Smooth muscle cell (in vitro differentiated cells): ENCODE measurements around the gene BCLAF1. TPM values are rescaled to one million over a fixed set of nuclear protein-coding genes. Genes with fewer than 3 reads are reported as not detected.
A peak's percentile ranks its signal among the peaks of the same experiment; 100 is the strongest.

Experiments used
- DNase-seq: peaks from one replicate; lab custom pipeline; 2025; ENCODE audit not compliant: unreplicated experiment; lab: John Stamatoyannopoulos, UW
- H2AFZ ChIP-seq: fragments of 200-600 bp; sonication (generic); 2 replicates; pipeline ENCODE4 v1.6.0; 2016; ENCODE audit warnings: antibody characterized with exemption, low read depth, mild to moderate bottlenecking
- H3F3A ChIP-seq: fragments of 200-600 bp; sonication (generic); 2 replicates; pipeline ENCODE4 v1.6.0; 2017; ENCODE audit warnings: antibody characterized with exemption, low read depth
- H3K27ac ChIP-seq: fragments of 200-600 bp; sonication (generic); 2 replicates; pipeline ENCODE4 v1.5.1; 2016; ENCODE audit warnings: low read depth, mild to moderate bottlenecking
- H3K27me3 ChIP-seq: fragments of 200-600 bp; sonication (generic); 2 replicates; pipeline ENCODE4 v1.6.1; 2016; ENCODE audit warnings: low read depth, mild to moderate bottlenecking
- H3K36me3 ChIP-seq: fragments of 200-600 bp; sonication (generic); 2 replicates; pipeline ENCODE4 v1.5.1; 2016; ENCODE audit warnings: low read depth
- H3K4me1 ChIP-seq: fragments of 200-600 bp; sonication (generic); 2 replicates; pipeline ENCODE4 v1.5.1; 2016; ENCODE audit warnings: low read depth
- H3K4me2 ChIP-seq: fragments of 200-600 bp; sonication (generic); 2 replicates; pipeline ENCODE4 v1.6.0; 2016; ENCODE audit warnings: mild to moderate bottlenecking
- H3K4me3 ChIP-seq: fragments of 200-600 bp; sonication (generic); 2 replicates; pipeline ENCODE4 v1.5.1; 2016; ENCODE audit warnings: mild to moderate bottlenecking
- H3K79me2 ChIP-seq: fragments of 200-600 bp; sonication (generic); 2 replicates; pipeline ENCODE4 v1.6.0; 2016; ENCODE audit warnings: low read depth, mild to moderate bottlenecking
- H3K9ac ChIP-seq: fragments of 200-600 bp; sonication (generic); 2 replicates; pipeline ENCODE4 v1.6.0; 2016; ENCODE audit warnings: low read depth
- H3K9me3 ChIP-seq: fragments of 200-600 bp; sonication (generic); replicated peaks from 2 replicates; pipeline ENCODE4 v1.5.1; 2016; ENCODE audit warnings: low read depth
- H4K20me1 ChIP-seq: fragments of 200-600 bp; sonication (generic); 2 replicates; pipeline ENCODE4 v1.6.0; 2016; ENCODE audit warnings: low read depth
- CTCF ChIP-seq: fragments of 200-600 bp; sonication (generic); IDR thresholded peaks from 2 replicates; pipeline ENCODE4 v1.5.1; 2017; ENCODE audit warnings: borderline replicate concordance, mild to moderate bottlenecking, antibody characterized with exemption; ENCODE audit not compliant: insufficient read depth, poor library complexity, severe bottlenecking
- WGBS: methylation state at CpG from one replicate; pipeline ENCODE4 v1.1.7; 2016; ENCODE audit warnings: low lambda C conversion rate; 5-methylcytosine and 5-hydroxymethylcytosine counted together
- polyA plus RNA-seq: library from polyadenylated mRNA; unstranded; fragments of >200 nt; fragmentation: Nextera tagmentation; extraction: Ambion mirVana; gene quantifications from 2 replicates; pipeline ENCODE4 v1.2.1, GENCODE V29; 2016
- total RNA-seq: library from RNA; depleted of rRNA; stranded (reverse); fragments of >200 nt; gene quantifications from 2 replicates; pipeline ENCODE4 v1.2.3, GENCODE V29; 2014

Gene BCLAF1
- total and polyA plus RNA-seq, 2 experiments from 2014 or later: 61.1 to 151 TPM

- Histone ChIP-seq H2AFZ (no peak overlapping the region), H3K4me2 (peak overlapping the region; percentile 62), H3K27me3 (no peaks in the 10 kb centered on the region), H3K79me2 (no peaks in the 10 kb centered on the region), H3K4me1 (no peaks in the 10 kb centered on the region), H3K9me3 (no peaks in the 10 kb centered on the region), H3K36me3 (no peaks in the 10 kb centered on the region), H3F3A (peaks cover 9% of the 10 kb centered on the region), H4K20me1 (no peaks in the 10 kb centered on the region), H3K27ac (peak overlapping the region; percentile 6), H3K9ac (no peak overlapping the region), H3K4me3 (no peak overlapping the region)
- no peak for DNase-seq
- WGBS: 37% methylated on average over 9 of the region's 9 CpGs
- no peak for TF ChIP-seq CTCF
These were observed 53.0 kb downstream of the BCLAF1 start for GRCh38 chr6:136236466-136237293.

- no peak overlapping the region for H2AFZ ChIP-seq
- 80% methylated on average over 4 of the region's 4 CpGs for WGBS
- DNase-seq: no peak
These were observed 54.4 kb downstream of the BCLAF1 start for GRCh38 chr6:136235233-136235564.

GRCh38 chr6:136232701-136233100, 56.9 kb downstream of the BCLAF1 start:
- H4K20me1 ChIP-seq: no peaks in the 10 kb centered on the region
- peaks cover 4% of the 10 kb centered on the region for H3F3A ChIP-seq
- no peak overlapping the region for H3K4me2 ChIP-seq
- no peaks in the 10 kb centered on the region for H3K4me1 ChIP-seq
- DNase-seq: no peak
- no peak for TF ChIP-seq CTCF
- H3K9me3 ChIP-seq: no peaks in the 10 kb centered on the region
- no peak overlapping the region for H3K4me3 ChIP-seq
- 36% methylated on average over 1 of the region's 1 CpG for WGBS
- no peaks in the 10 kb centered on the region for H3K36me3 ChIP-seq
- H3K27ac ChIP-seq: no peak overlapping the region
- no peak overlapping the region for H3K9ac ChIP-seq
- H3K79me2 ChIP-seq: no peaks in the 10 kb centered on the region
- no peak overlapping the region for H2AFZ ChIP-seq
- no peaks in the 10 kb centered on the region for H3K27me3 ChIP-seq

More at GRCh38 chr6:136235233-136235564, 54.4 kb downstream of the BCLAF1 start:
- Histone ChIP-seq H3K9me3 (no peaks in the 10 kb centered on the region), H3K9ac (no peak overlapping the region), H3K4me2 (no peak overlapping the region), H3K79me2 (no peaks in the 10 kb centered on the region), H3K27ac (no peak overlapping the region), H3K27me3 (no peaks in the 10 kb centered on the region), H3K4me1 (no peaks in the 10 kb centered on the region), H4K20me1 (no peaks in the 10 kb centered on the region), H3F3A (peaks cover 9% of the 10 kb centered on the region), H3K36me3 (no peaks in the 10 kb centered on the region), H3K4me3 (no peak overlapping the region)
- no peak for TF ChIP-seq CTCF
